ENCODE results near the gene NISCH.
A peak's percentile ranks its signal among the peaks of the same experiment; 100 is the strongest.

NISCH gene

GRCh38 chr3:52494886-52495495 lies 39.6 kb downstream of the NISCH start, which contains the start of gene STAB1 (continued):
- TF ChIP-seq POU6F1 (CRISPR knock-in tag; IDR thresholded peaks at IDR 0.05; ENCODE audit: borderline replicate concordance, low read depth) (no peak), CREB5 (CRISPR knock-in tag; IDR thresholded peaks at IDR 0.05; ENCODE audit: low read depth) (no peak), ARNTL (CRISPR knock-in tag; IDR thresholded peaks at IDR 0.05; ENCODE audit: borderline replicate concordance, low read depth) (no peak), ZFP3 (CRISPR knock-in tag; IDR thresholded peaks at IDR 0.05) (no peak), TCF4 (CRISPR knock-in tag; IDR thresholded peaks at IDR 0.05; ENCODE audit: borderline replicate concordance) (no peak), ZNF8 (CRISPR knock-in tag; IDR thresholded peaks at IDR 0.05) (no peak), ZNF565 (CRISPR knock-in tag; conservative IDR thresholded peaks at IDR 0.05; ENCODE audit: low read depth) (no peak), ISL1 (CRISPR knock-in tag; IDR thresholded peaks at IDR 0.05) (no peak)

- ATAC-seq, result peak; percentile 50
- no peak for TF ChIP-seq RARB (CRISPR knock-in tag; IDR thresholded peaks at IDR 0.05)
- TF ChIP-seq BACH2 (CRISPR knock-in tag; IDR thresholded peaks at IDR 0.05; ENCODE audit: borderline replicate concordance), result no peak
- no peak for TF ChIP-seq ZFP3 (CRISPR knock-in tag; IDR thresholded peaks at IDR 0.05)
- no peak for TF ChIP-seq OSR1 (CRISPR knock-in tag; IDR thresholded peaks at IDR 0.05)
- no peak for TF ChIP-seq ZNF70 (CRISPR knock-in tag; IDR thresholded peaks at IDR 0.05)
- TF ChIP-seq TCF4 (CRISPR knock-in tag; IDR thresholded peaks at IDR 0.05; ENCODE audit: borderline replicate concordance), result no peak
- TF ChIP-seq ZNF565 (CRISPR knock-in tag; conservative IDR thresholded peaks at IDR 0.05; ENCODE audit: low read depth), result no peak
- TF ChIP-seq CSDC2 (CRISPR knock-in tag; IDR thresholded peaks at IDR 0.05), result no peak
- no peak for TF ChIP-seq PPARA (CRISPR knock-in tag; IDR thresholded peaks at IDR 0.05; ENCODE audit: borderline replicate concordance)
- no peak for TF ChIP-seq TOX (CRISPR knock-in tag; IDR thresholded peaks at IDR 0.05; ENCODE audit: borderline replicate concordance)
Observed at GRCh38 chr3:52495777-52496602, 40.6 kb downstream of the NISCH start.

- ATAC-seq, result no peak
- TF ChIP-seq ESRRG (CRISPR knock-in tag; IDR thresholded peaks at IDR 0.05) (no peak), TSHZ2 (CRISPR knock-in tag; IDR thresholded peaks at IDR 0.05) (no peak), POU6F1 (CRISPR knock-in tag; IDR thresholded peaks at IDR 0.05; ENCODE audit: borderline replicate concordance, low read depth) (no peak), OSR1 (CRISPR knock-in tag; IDR thresholded peaks at IDR 0.05) (no peak), RARB (CRISPR knock-in tag; IDR thresholded peaks at IDR 0.05) (no peak), ARNTL (CRISPR knock-in tag; IDR thresholded peaks at IDR 0.05; ENCODE audit: borderline replicate concordance, low read depth) (no peak), TOX (CRISPR knock-in tag; IDR thresholded peaks at IDR 0.05; ENCODE audit: borderline replicate concordance) (no peak)
Observed at GRCh38 chr3:52498137-52499054, 43.0 kb downstream of the NISCH start.

All from SK-N-SH treated with all-trans-retinoic acid at 6 μM for 48 hours (cell line).